Type B pancreatic cell (in vitro differentiated cells): Measurements from ENCODE around the gene RAB32. TPM values are rescaled to one million over a fixed set of nuclear protein-coding genes. Genes with fewer than 3 reads are reported as not detected.

Experiments used
- DNase-seq: peaks from one replicate; pipeline ENCODE4 v3.0.0; 2021; ENCODE audit warnings: mixed read lengths; ENCODE audit not compliant: unreplicated experiment; ENCODE audit errors: extremely low spot score
- H3K27ac Mint-ChIP-seq: 2 replicates; pipeline ENCODE4 v1.8.0; 2021; ENCODE audit warnings: mild to moderate bottlenecking, mixed read lengths
- H3K27me3 Mint-ChIP-seq: 2 replicates; pipeline ENCODE4 v1.8.0; 2021; ENCODE audit warnings: mixed read lengths
- H3K36me3 Mint-ChIP-seq: 2 replicates; pipeline ENCODE4 v1.8.0; 2021; ENCODE audit warnings: mixed read lengths
- H3K4me1 Mint-ChIP-seq: one replicate; pipeline ENCODE4 v1.8.0; 2021; ENCODE audit warnings: mixed read lengths; ENCODE audit not compliant: unreplicated experiment
- H3K4me3 Mint-ChIP-seq: 2 replicates; pipeline ENCODE4 v1.8.0; 2021; ENCODE audit warnings: mild to moderate bottlenecking, mixed read lengths
- H3K9me3 Mint-ChIP-seq: 2 replicates; pipeline ENCODE4 v1.8.0; 2021; ENCODE audit warnings: mixed read lengths
- total RNA-seq: library from RNA; stranded (reverse); gene quantifications from 2 replicates; pipeline ENCODE4 v1.2.1, GENCODE V29; 2021; ENCODE audit warnings: low replicate concordance
- TF ChIP-seq, protein P1 (sequence below): fragments of 200-600 bp; sonication (generic); conservative IDR thresholded peaks from 2 replicates; pipeline ENCODE4 v1.5.0; 2021; ENCODE audit warnings: antibody characterized with exemption, mild to moderate bottlenecking

Gene RAB32
- total RNA-seq, 1 donor from 2014 or later, result 21.9 TPM

DNA sequence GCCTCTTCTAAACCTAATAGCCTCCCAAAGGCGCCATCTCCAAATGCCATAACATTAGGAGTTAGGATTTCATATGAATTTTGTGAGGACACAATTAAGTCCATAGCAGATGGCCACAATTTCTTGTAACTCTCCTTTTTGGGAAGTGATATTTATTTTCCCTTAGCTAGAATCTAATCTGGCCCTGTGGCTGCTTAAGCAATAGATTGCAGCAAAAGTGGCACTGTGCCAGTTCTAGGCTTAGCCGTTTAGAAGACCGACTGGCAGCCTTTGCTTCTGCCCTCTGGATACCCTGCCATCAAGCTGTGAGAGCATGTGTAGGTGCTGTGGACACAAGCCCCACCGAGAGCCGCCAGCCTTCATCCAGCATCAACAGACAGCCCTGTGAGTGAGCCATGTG, 39.2 kb downstream of the RAB32 start:
- Mint-ChIP-seq H3K27me3 (no peaks in the 10 kb centered on the region), H3K9me3 (no peaks in the 10 kb centered on the region), H3K36me3 (no peaks in the 10 kb centered on the region), H3K4me1 (no peaks in the 10 kb centered on the region), H3K27ac (no peak overlapping the region), H3K4me3 (no peak overlapping the region)
- no peak for DNase-seq
- TF ChIP-seq, protein P1, sequence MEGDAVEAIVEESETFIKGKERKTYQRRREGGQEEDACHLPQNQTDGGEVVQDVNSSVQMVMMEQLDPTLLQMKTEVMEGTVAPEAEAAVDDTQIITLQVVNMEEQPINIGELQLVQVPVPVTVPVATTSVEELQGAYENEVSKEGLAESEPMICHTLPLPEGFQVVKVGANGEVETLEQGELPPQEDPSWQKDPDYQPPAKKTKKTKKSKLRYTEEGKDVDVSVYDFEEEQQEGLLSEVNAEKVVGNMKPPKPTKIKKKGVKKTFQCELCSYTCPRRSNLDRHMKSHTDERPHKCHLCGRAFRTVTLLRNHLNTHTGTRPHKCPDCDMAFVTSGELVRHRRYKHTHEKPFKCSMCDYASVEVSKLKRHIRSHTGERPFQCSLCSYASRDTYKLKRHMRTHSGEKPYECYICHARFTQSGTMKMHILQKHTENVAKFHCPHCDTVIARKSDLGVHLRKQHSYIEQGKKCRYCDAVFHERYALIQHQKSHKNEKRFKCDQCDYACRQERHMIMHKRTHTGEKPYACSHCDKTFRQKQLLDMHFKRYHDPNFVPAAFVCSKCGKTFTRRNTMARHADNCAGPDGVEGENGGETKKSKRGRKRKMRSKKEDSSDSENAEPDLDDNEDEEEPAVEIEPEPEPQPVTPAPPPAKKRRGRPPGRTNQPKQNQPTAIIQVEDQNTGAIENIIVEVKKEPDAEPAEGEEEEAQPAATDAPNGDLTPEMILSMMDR, result no peak

DNA sequence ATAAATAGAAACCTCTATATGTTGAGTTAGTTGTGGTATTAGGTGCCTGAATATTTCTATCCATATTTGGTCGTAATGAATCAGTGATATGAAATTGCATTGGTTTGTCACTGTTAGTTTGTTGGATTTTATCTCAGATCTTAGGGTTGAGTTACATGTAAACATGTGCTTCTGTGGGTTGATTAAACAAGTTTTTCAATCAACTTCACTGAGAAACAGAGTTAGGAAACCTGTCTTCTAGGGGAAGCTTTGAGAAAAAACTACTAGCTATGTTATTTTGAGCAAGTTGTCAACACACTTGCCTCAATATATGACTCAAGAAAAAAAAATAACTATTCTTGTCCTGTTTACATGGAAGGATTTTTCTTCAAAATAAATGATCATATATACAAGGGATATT, 40.3 kb downstream of the RAB32 start:
- no peak overlapping the region for H3K4me3 Mint-ChIP-seq
- no peaks in the 10 kb centered on the region for H3K4me1 Mint-ChIP-seq
- no peak overlapping the region for H3K27ac Mint-ChIP-seq
- DNase-seq, result no peak
- no peaks in the 10 kb centered on the region for H3K36me3 Mint-ChIP-seq
- H3K27me3 Mint-ChIP-seq, result no peaks in the 10 kb centered on the region
- TF ChIP-seq, protein P1, result no peak
- no peaks in the 10 kb centered on the region for H3K9me3 Mint-ChIP-seq

DNA sequence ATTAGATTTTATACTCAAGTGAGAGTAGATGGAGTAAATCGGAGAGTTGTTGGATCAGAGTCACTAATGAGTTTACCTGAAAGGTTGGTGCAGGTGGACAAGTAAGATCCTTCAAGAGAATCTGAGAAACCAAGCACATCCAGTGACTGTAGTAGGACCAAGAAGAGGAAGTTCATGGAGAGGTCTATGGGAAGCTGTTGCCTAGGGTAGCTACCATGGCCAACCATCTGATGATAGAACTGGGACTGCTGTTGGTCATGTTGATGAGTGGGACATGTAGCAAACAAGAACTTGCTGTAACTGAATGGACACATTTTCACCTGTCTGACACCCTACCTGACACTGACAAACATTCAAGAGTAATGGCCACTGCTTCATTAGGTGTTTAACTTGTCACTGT, 43.8 kb downstream of the RAB32 start:
- Mint-ChIP-seq H3K27me3 (no peaks in the 10 kb centered on the region), H3K27ac (no peak overlapping the region), H3K4me3 (no peak overlapping the region), H3K36me3 (no peaks in the 10 kb centered on the region), H3K4me1 (no peaks in the 10 kb centered on the region), H3K9me3 (no peaks in the 10 kb centered on the region)
- no peak for DNase-seq
- TF ChIP-seq, protein P1, result no peak

DNA sequence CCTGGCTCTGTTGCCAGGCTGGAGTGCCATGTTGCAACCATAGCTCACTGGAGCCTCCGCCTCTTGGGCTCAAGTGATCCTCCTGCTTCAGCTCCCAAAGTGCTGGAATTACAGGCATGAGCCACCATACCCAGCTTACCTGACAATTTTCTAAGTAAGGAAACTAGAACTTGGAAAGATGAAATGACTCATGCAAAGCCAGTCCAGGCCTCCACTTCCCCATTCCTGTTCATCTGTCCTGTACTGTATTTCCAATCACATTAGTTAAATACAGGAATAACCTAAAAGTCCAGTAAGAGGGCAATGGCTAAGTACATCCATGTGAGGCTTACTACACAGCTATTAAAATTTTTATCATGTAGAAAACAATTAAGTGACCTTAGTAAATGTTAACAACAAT, 46.9 kb downstream of the RAB32 start:
- H3K27me3 Mint-ChIP-seq, result peaks cover 3% of the 10 kb centered on the region
- H3K27ac Mint-ChIP-seq, result no peak overlapping the region
- H3K36me3 Mint-ChIP-seq, result no peaks in the 10 kb centered on the region
- H3K4me1 Mint-ChIP-seq, result no peaks in the 10 kb centered on the region
- no peak overlapping the region for H3K4me3 Mint-ChIP-seq
- TF ChIP-seq, protein P1, result no peak
- no peak for DNase-seq
- H3K9me3 Mint-ChIP-seq, result no peaks in the 10 kb centered on the region

- H3K27ac Mint-ChIP-seq, result no peak overlapping the region
- H3K36me3 Mint-ChIP-seq, result no peaks in the 10 kb centered on the region
- peaks cover 3% of the 10 kb centered on the region for H3K27me3 Mint-ChIP-seq
- no peak overlapping the region for H3K4me3 Mint-ChIP-seq
- TF ChIP-seq, protein P1, result no peak
- DNase-seq, result no peak
- no peaks in the 10 kb centered on the region for H3K4me1 Mint-ChIP-seq
- H3K9me3 Mint-ChIP-seq, result no peaks in the 10 kb centered on the region
Measured at GRCh38 chr6:146592451-146592850, 48.8 kb downstream of the RAB32 start.

- H3K36me3 Mint-ChIP-seq, result no peaks in the 10 kb centered on the region
- no peak overlapping the region for H3K4me3 Mint-ChIP-seq
- no peaks in the 10 kb centered on the region for H3K9me3 Mint-ChIP-seq
- H3K27ac Mint-ChIP-seq, result no peak overlapping the region
- TF ChIP-seq, protein P1, result no peak
- no peak for DNase-seq
- H3K27me3 Mint-ChIP-seq, result peaks cover 3% of the 10 kb centered on the region
- H3K4me1 Mint-ChIP-seq, result peaks cover 4% of the 10 kb centered on the region
Measured at GRCh38 chr6:146593986-146594385, 50.4 kb downstream of the RAB32 start.
